KMS-11 (cell line): Measurements from ENCODE around the gene UNC13D.
"Not testable (repeated sequence)": the region's sequence is repeated elsewhere in the genome, so short reads cannot be mapped to it uniquely, and the experiment has no call there.

ENCODE experiments used
- H2AFZ ChIP-seq: fragments of 200-600 bp; sonication (generic); 2 replicates; pipeline ENCODE4 v1.6.1; 2016; ENCODE audit warnings: antibody characterized with exemption, mixed run types, low read depth
- H3K27ac ChIP-seq: fragments of 200-600 bp; sonication (generic); 2 replicates; pipeline ENCODE4 v1.6.1; 2016; ENCODE audit warnings: mild to moderate bottlenecking, mixed run types
- H3K27me3 ChIP-seq: fragments of 200-600 bp; sonication (generic); 2 replicates; pipeline ENCODE4 v1.6.1; 2017; ENCODE audit warnings: mild to moderate bottlenecking, low read depth, mixed run types, moderate library complexity; ENCODE audit not compliant: insufficient read depth
- H3K36me3 ChIP-seq: fragments of 200-600 bp; sonication (generic); 2 replicates; pipeline ENCODE4 v1.6.1; 2017; ENCODE audit warnings: mild to moderate bottlenecking, mixed run types; ENCODE audit not compliant: insufficient read depth
- H3K4me1 ChIP-seq: fragments of 200-600 bp; sonication (generic); 2 replicates; pipeline ENCODE4 v1.6.1; 2016; ENCODE audit warnings: mild to moderate bottlenecking, low read depth, mixed run types; ENCODE audit not compliant: poor library complexity, severe bottlenecking
- H3K4me2 ChIP-seq: fragments of 200-600 bp; sonication (generic); 2 replicates; pipeline ENCODE4 v1.7.0; 2016; ENCODE audit warnings: mild to moderate bottlenecking, mixed run types
- H3K4me3 ChIP-seq: fragments of 200-600 bp; sonication (generic); IDR thresholded peaks from 2 replicates; pipeline ENCODE4 v1.6.1; 2017; ENCODE audit warnings: low read depth, low read length, mixed read lengths; ENCODE audit not compliant: insufficient read depth
- H3K79me2 ChIP-seq: fragments of 200-600 bp; sonication (generic); 2 replicates; pipeline ENCODE4 v1.6.1; 2016; ENCODE audit warnings: low read depth, mixed run types; ENCODE audit not compliant: insufficient read depth
- H3K9ac ChIP-seq: fragments of 200-600 bp; sonication (generic); 2 replicates; pipeline ENCODE4 v1.6.1; 2016; ENCODE audit warnings: mild to moderate bottlenecking, mixed run types
- H4K20me1 ChIP-seq: fragments of 200-600 bp; sonication (generic); 2 replicates; pipeline ENCODE4 v1.6.1; 2016; ENCODE audit warnings: mild to moderate bottlenecking, mixed run types; ENCODE audit not compliant: insufficient read depth
- CTCF ChIP-seq: fragments of 200-600 bp; sonication (generic); conservative IDR thresholded peaks from 2 replicates; pipeline ENCODE4 v1.6.1; 2017; ENCODE audit warnings: low read depth, mild to moderate bottlenecking, antibody characterized with exemption, low read length, moderate library complexity, mixed read lengths

Gene UNC13D

DNA sequence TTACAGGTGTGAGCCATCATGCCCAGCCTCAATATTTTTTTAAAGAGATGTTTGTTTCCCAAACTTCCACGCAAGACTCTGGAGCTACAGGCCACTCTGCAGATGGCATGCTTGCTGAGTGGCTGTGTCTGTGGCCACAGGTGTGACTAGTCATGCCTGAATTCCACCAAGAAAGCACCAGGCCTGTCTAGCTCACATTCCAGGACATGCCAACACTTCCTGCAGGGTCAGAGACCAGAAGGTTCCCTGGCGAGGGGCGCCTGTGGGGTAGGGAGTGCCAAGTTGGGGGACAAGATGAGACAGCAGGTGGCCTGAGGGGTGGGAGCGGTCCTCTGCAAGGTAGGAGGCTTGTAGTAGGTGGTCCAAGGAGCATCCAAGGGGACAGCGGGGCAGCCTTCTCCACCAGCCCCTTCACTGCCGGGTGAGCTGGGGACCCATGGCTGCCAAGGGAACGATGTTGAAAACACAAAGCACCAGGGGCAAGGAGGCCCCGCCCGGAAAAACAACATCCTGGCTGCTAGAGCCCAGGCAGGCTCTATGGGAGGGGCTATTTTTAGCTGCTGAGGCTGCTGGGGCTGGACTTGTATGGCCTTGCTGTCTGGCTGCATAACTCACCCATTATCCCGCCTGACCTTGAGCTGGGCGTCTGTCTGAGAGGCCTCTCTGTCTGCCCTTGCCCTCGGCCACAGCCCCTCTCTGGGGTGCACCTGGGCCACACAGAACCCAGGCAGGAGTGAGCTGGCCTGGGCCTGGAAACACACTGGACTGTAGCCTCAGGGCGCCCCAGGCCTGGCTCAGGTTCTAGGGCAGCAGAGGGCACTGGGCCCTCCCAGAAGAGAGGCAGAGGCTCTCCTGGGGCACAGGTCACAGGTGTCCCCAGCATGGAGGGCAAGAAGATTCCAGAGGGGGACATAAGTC lies 28.5 kb upstream of the UNC13D start:
- TF ChIP-seq CTCF = no peak
- Histone ChIP-seq H2AFZ (peak overlapping the region; percentile 15; the same call in 1 of the 2 replicates), H4K20me1 (no peaks in the 10 kb centered on the region), H3K4me2 (peak overlapping the region; percentile 67), H3K9ac (peak overlapping the region; percentile 49; the same call in 1 of the 2 replicates), H3K27me3 (no peaks in the 10 kb centered on the region), H3K4me1 (peaks cover 33% of the 10 kb centered on the region), H3K36me3 (no peaks in the 10 kb centered on the region), H3K4me3 (no peak overlapping the region), H3K27ac (peak overlapping the region; percentile 89), H3K79me2 (peaks cover 23% of the 10 kb centered on the region)

- H2AFZ ChIP-seq, H4K20me1 ChIP-seq, H3K9ac ChIP-seq, H3K4me2 ChIP-seq, H3K4me3 ChIP-seq, H3K27ac ChIP-seq, H3K36me3 ChIP-seq, H3K27me3 ChIP-seq, H3K79me2 ChIP-seq: not testable (repeated sequence)
- peaks cover 42% of the 10 kb centered on the region for H3K4me1 ChIP-seq
These were observed 26.0 kb upstream of the UNC13D start for GRCh38 chr17:75870228-75870627.

DNA sequence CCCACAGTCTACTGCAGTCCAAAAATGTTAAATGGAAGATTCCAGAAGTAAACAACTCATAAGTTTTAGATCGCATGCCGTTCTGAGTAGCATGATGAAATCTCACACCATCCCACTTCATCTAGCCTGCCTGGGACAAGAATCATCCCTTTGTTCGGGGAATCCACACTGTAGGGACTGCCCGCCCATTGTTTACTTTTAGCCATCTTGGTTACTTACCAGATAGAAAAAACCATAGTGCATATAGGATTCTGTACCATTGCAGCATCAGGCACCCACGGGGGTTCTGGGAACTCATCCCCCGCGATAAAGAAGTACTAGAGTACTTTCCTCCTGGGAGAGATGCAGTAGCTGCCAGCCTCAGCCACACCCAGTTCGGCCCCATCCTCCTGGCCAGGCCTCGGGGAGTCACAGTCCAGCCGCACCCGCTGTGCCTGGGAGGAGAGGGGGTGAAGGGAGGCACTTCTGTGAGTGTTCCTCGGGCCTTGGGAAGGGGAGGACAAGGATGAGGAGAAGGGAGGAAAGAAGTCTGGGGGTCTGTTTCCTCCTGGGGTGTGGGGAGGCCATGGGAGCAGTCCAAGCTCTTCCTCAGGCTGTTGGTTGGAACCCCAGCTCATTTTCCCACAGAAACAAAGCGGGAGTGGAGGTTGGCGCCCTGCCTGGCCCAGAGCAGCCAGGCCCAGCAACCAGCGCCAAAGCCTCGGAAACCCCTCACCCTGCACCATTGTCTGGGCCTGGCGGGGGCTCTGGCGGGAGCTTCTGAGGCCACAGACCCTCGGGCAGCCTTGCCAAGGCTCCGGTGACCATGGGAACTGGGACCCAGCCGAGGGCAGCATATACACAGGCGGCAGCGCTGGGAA lies 25.3 kb upstream of the UNC13D start:
- TF ChIP-seq CTCF = no peak
- Histone ChIP-seq H3K4me3 (no peak overlapping the region), H3K4me1 (peaks cover 43% of the 10 kb centered on the region), H3K4me2 (no peak overlapping the region), H3K36me3 (no peaks in the 10 kb centered on the region), H3K27me3 (no peaks in the 10 kb centered on the region), H3K9ac (no peak overlapping the region), H3K27ac (no peak overlapping the region), H3K79me2 (no peaks in the 10 kb centered on the region), H4K20me1 (no peaks in the 10 kb centered on the region), H2AFZ (no peak overlapping the region)

- not testable (repeated sequence) for H3K79me2 ChIP-seq, H3K27ac ChIP-seq, H3K36me3 ChIP-seq, H4K20me1 ChIP-seq, H2AFZ ChIP-seq, H3K9ac ChIP-seq, H3K4me2 ChIP-seq, H3K27me3 ChIP-seq, H3K4me3 ChIP-seq
- peaks cover 48% of the 10 kb centered on the region for H3K4me1 ChIP-seq
These were observed 24.6 kb upstream of the UNC13D start for GRCh38 chr17:75868730-75869281.

GRCh38 chr17:75865404-75866188 lies 21.4 kb upstream of the UNC13D start:
- H3K9ac ChIP-seq = peak overlapping the region; percentile 74

GRCh38 chr17:75864887-75865286 lies 20.7 kb upstream of the UNC13D start:
- not testable (repeated sequence) for H4K20me1 ChIP-seq, H3K27me3 ChIP-seq, H3K36me3 ChIP-seq, H3K4me3 ChIP-seq, H3K79me2 ChIP-seq
- peak overlapping the region; percentile 64 for H3K4me2 ChIP-seq
- H3K27ac ChIP-seq = peak overlapping the region; percentile 96
- peak overlapping the region; percentile 39; the same call in 1 of the 2 replicates for H2AFZ ChIP-seq
- H3K4me1 ChIP-seq = peaks cover 57% of the 10 kb centered on the region
- H3K9ac ChIP-seq = peak overlapping the region; percentile 74

More at GRCh38 chr17:75865404-75866188, 21.4 kb upstream of the UNC13D start:
- Histone ChIP-seq H3K4me1 (peaks cover 57% of the 10 kb centered on the region), H3K4me2 (peak overlapping the region; percentile 64), H2AFZ (peak overlapping the region; percentile 39; the same call in 1 of the 2 replicates), H3K27ac (peak overlapping the region; percentile 96)
- H3K79me2 ChIP-seq, H3K27me3 ChIP-seq, H4K20me1 ChIP-seq, H3K4me3 ChIP-seq, H3K36me3 ChIP-seq: not testable (repeated sequence)
